Measurements from ENCODE around the gene NF1. TPM values are rescaled to one million over a fixed set of nuclear protein-coding genes. Genes with fewer than 3 reads are reported as not detected.

NF1 gene
- total RNA-seq, 4 donors from 2014 or later = 41.7 to 69.9 (median 54.4) TPM

DNA sequence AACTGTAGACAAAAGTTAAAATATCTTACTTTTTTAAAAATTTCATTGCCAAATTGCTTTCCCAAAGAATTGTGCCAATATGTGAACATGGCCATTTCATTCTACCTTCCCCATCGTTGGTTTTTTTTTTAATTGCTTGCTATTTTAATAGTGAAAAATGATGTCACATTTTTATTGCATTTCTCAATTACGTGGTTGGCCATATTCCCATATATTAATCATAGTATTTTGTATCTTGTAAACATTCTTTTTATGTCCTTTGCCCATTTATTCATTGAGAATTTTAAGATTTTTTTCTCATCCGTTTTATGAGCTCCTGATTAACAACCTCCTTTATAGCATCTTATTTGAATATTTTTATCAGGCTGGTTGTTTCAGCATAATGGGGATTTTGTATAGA is 195.0 kb downstream of the NF1 start:
- Histone ChIP-seq H3K9me3 (no peaks in the 10 kb centered on the region), H3K4me3 (no peak overlapping the region), H3K27ac (no peak overlapping the region), H3K36me3 (peaks cover 0 to 10% of the 10 kb centered on the region in 2 donors), H3K4me1 (no peaks in the 10 kb centered on the region), H3K27me3 (no peaks in the 10 kb centered on the region)
- no peak for TF ChIP-seq EP300 (IDR thresholded peaks at IDR 0.05)
- TF ChIP-seq, protein P1, sequence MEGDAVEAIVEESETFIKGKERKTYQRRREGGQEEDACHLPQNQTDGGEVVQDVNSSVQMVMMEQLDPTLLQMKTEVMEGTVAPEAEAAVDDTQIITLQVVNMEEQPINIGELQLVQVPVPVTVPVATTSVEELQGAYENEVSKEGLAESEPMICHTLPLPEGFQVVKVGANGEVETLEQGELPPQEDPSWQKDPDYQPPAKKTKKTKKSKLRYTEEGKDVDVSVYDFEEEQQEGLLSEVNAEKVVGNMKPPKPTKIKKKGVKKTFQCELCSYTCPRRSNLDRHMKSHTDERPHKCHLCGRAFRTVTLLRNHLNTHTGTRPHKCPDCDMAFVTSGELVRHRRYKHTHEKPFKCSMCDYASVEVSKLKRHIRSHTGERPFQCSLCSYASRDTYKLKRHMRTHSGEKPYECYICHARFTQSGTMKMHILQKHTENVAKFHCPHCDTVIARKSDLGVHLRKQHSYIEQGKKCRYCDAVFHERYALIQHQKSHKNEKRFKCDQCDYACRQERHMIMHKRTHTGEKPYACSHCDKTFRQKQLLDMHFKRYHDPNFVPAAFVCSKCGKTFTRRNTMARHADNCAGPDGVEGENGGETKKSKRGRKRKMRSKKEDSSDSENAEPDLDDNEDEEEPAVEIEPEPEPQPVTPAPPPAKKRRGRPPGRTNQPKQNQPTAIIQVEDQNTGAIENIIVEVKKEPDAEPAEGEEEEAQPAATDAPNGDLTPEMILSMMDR (IDR thresholded peaks at IDR 0.05) = no peak
- no peak for TF ChIP-seq POLR2A (IDR thresholded peaks at IDR 0.05)
- TF ChIP-seq POLR2AphosphoS5 (IDR thresholded peaks at IDR 0.05) = no peak
- ATAC-seq = no peak
- WGBS, 2 donors (ENCODE audit: low coverage in 1 of 2) = 48 to 52% methylated on average over 3 of the region's 3 CpGs

GRCh38 chr17:31291820-31292219 is 197.0 kb downstream of the NF1 start:
- TF ChIP-seq EP300 (IDR thresholded peaks at IDR 0.05) (no peak), POLR2A (IDR thresholded peaks at IDR 0.05) (no peak), POLR2AphosphoS5 (IDR thresholded peaks at IDR 0.05) (no peak)
- TF ChIP-seq, protein P1 (IDR thresholded peaks at IDR 0.05) = no peak
- H3K9me3 ChIP-seq = no peaks in the 10 kb centered on the region
- H3K4me3 ChIP-seq = no peak overlapping the region
- no peaks in the 10 kb centered on the region for H3K27me3 ChIP-seq
- no peak overlapping the region for H3K27ac ChIP-seq
- peaks cover 0 to 8% of the 10 kb centered on the region in 2 donors for H3K36me3 ChIP-seq
- no peak for ATAC-seq
- no peaks in the 10 kb centered on the region for H3K4me1 ChIP-seq

DNA sequence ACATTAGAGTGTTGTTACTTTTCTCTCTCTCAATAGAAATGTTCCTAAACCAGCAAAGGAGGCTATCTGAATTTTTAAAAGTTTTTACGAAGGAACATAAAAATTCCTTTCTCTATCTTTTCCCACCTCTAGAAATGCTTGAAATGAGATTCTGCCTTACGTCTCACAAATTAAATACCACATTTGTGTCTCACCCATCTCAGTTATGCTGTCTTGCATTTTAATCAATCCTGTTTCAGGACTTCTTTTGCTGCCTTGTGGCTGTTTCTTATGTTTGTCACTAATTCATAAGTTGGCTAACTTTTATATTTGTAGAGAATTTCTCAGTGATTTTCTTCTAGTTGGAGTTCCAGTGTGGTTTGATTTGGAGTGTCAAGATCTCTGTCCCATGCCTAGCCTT is 198.8 kb downstream of the NF1 start:
- no peak for ATAC-seq

DNA sequence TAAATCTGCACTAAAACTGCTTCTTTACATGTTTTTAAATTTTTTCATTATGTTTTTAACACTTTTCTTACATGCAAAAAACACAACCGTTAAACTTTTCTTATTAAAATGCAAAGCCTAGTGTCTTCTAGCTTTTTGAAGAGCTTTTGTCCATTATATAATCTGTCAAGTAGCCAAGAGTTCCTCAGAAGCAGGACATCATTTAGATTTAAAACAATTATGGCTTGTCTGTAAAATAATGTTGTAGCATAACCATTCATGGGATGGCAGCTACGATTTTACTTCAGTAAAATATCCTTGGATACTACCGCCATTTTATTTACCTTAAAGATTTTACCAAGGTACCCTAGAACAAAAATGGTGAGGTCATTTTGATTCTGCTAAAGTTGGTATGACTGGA is 199.5 kb downstream of the NF1 start:
- no peaks in the 10 kb centered on the region for H3K9me3 ChIP-seq
- H3K36me3 ChIP-seq = no peaks in the 10 kb centered on the region
- H3K27ac ChIP-seq = no peak overlapping the region
- TF ChIP-seq EP300 (IDR thresholded peaks at IDR 0.05) (no peak), POLR2AphosphoS5 (IDR thresholded peaks at IDR 0.05) (no peak), POLR2A (IDR thresholded peaks at IDR 0.05) (no peak)
- TF ChIP-seq, protein P1 (IDR thresholded peaks at IDR 0.05) = no peak
- no peak overlapping the region for H3K4me3 ChIP-seq
- WGBS, 2 donors (ENCODE audit: low coverage in 1 of 2) = 79 to 94% methylated on average over 3 of the region's 3 CpGs
- no peaks in the 10 kb centered on the region for H3K4me1 ChIP-seq
- no peak for ATAC-seq
- no peaks in the 10 kb centered on the region for H3K27me3 ChIP-seq

More for the DNA sequence above, 198.8 kb downstream of the NF1 start:
- Histone ChIP-seq H3K4me3 (no peak overlapping the region), H3K4me1 (no peaks in the 10 kb centered on the region), H3K27me3 (no peaks in the 10 kb centered on the region), H3K9me3 (no peaks in the 10 kb centered on the region), H3K27ac (no peak overlapping the region), H3K36me3 (no peaks in the 10 kb centered on the region)
- WGBS, 2 donors (ENCODE audit: low coverage in 1 of 2) = 90 to 100% methylated on average over 2 of the region's 2 CpGs
- TF ChIP-seq, protein P1 (IDR thresholded peaks at IDR 0.05) = no peak
- TF ChIP-seq POLR2A (IDR thresholded peaks at IDR 0.05) (no peak), POLR2AphosphoS5 (IDR thresholded peaks at IDR 0.05) (no peak), EP300 (IDR thresholded peaks at IDR 0.05) (no peak)

DNA sequence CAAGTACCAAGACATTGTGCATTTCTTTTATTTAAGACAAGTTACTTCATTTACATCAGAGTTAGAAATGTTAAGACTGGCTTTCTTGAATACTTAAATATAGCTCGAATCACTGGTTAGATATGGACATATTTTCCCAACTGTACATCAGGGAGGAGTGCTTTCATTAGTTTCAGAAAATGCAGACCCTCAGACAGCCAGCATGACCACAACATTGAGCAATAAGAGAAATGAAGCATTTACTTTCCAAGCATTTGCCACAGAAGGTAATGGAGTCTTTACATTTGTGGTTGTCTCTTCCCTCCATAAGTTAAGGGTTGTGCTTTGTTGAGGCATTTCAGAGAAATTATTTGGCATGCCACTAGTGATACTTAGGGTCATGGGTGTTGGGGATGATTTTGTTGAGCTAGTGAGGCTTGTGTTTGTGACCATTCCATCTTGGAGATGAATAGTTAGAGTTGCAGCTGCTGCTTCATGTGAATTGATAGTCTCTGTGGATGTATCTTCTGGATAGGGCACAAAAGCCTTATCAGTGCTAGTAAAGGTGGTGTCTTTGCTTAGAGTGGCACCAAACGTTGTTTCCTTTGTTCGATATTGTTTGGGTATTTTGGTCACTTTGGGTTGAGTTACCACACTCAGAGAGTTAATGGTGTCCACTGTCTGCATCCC is 200.2 kb downstream of the NF1 start:
- H3K27me3 ChIP-seq = no peaks in the 10 kb centered on the region
- H3K27ac ChIP-seq = no peak overlapping the region
- TF ChIP-seq, protein P1 (IDR thresholded peaks at IDR 0.05) = no peak
- TF ChIP-seq EP300 (IDR thresholded peaks at IDR 0.05) (no peak), POLR2A (IDR thresholded peaks at IDR 0.05) (no peak), POLR2AphosphoS5 (IDR thresholded peaks at IDR 0.05) (no peak)
- ATAC-seq = no peak
- no peaks in the 10 kb centered on the region for H3K9me3 ChIP-seq
- WGBS, 2 donors (ENCODE audit: low coverage in 1 of 2) = 67 to 86% methylated on average over 2 to 3 of the region's 3 CpGs
- H3K4me3 ChIP-seq = no peak overlapping the region
- H3K36me3 ChIP-seq = no peaks in the 10 kb centered on the region
- no peaks in the 10 kb centered on the region for H3K4me1 ChIP-seq

Measured in gastroesophageal sphincter (tissue), 4 donors.